GM18870 (cell line): ENCODE measurements around the gene CHD5.

Experiments used
- ATAC-seq: cut with Tn5 transposase; IDR thresholded peaks from one replicate; pipeline ENCODE4 v1.9.1; 2021; ENCODE audit warnings: moderate library complexity; ENCODE audit not compliant: unreplicated experiment

Gene CHD5

GRCh38 chr1:6157132-6157527 lies 23.0 kb downstream of the CHD5 start:
- no peak for ATAC-seq

GRCh38 chr1:6154525-6155319 lies 25.4 kb downstream of the CHD5 start:
- no peak for ATAC-seq

GRCh38 chr1:6152882-6153281 lies 27.2 kb downstream of the CHD5 start:
- ATAC-seq = no peak

GRCh38 chr1:6152181-6152580 lies 27.9 kb downstream of the CHD5 start:
- no peak for ATAC-seq

- no peak for ATAC-seq
Measured at GRCh38 chr1:6151291-6151822, 28.8 kb downstream of the CHD5 start.

GRCh38 chr1:6150006-6150938 lies 29.8 kb downstream of the CHD5 start:
- no peak for ATAC-seq

- ATAC-seq = no peak
Measured at GRCh38 chr1:6149597-6149996, 30.5 kb downstream of the CHD5 start.

- ATAC-seq = no peak
Measured at GRCh38 chr1:6148497-6149241, 31.5 kb downstream of the CHD5 start.

- ATAC-seq = no peak
Measured at GRCh38 chr1:6145864-6146410, 34.2 kb downstream of the CHD5 start.

GRCh38 chr1:6145396-6145750 lies 34.7 kb downstream of the CHD5 start:
- ATAC-seq = no peak

GRCh38 chr1:6144647-6145395 lies 35.3 kb downstream of the CHD5 start:
- no peak for ATAC-seq

- ATAC-seq = no peak
Measured at GRCh38 chr1:6144175-6144574, 35.9 kb downstream of the CHD5 start.

- no peak for ATAC-seq
Measured at GRCh38 chr1:6143395-6143794, 36.7 kb downstream of the CHD5 start.

- ATAC-seq = no peak
Measured at GRCh38 chr1:6142734-6143133, 37.4 kb downstream of the CHD5 start.

- ATAC-seq = no peak
Measured at GRCh38 chr1:6142036-6142621, 38.0 kb downstream of the CHD5 start.

GRCh38 chr1:6141592-6141991 lies 38.5 kb downstream of the CHD5 start:
- no peak for ATAC-seq

- no peak for ATAC-seq
Measured at GRCh38 chr1:6140413-6140812, 39.7 kb downstream of the CHD5 start.

- ATAC-seq = no peak
Measured at GRCh38 chr1:6137758-6138157, 42.4 kb downstream of the CHD5 start.

GRCh38 chr1:6136516-6137220 lies 43.5 kb downstream of the CHD5 start:
- no peak for ATAC-seq
